ENCODE results near the gene SLC12A4.
"Not testable (repeated sequence)": the region's sequence is repeated elsewhere in the genome, so short reads cannot be mapped to it uniquely, and the experiment has no call there.

Gene SLC12A4

DNA sequence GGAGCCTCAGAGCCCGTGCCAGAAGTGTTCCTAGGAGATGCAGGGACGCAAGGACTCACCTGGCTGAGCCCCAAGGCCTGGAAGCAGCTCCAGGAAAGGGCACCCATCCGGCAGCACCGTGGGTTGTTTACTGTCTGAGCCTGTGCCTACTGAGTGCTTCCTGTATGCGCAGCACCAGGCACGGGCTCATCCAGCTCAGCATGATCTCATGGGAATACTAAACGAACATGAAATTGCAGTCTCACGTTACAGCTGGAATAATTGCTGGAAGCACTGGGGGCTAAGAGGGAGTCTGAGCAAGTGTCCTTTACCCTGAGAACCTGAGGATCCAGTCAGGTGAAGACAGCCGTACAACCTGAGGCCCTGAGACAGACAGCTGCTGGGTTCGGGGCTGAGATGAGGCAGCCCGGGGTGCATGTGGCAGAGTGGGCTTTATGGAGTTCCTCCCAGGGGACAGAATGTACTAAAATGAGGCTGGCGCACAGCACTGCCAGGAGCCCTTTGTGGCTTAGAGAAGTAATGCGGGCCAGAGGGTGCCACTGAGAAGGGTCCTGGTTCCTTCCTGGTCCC, 42.2 kb downstream of the SLC12A4 start:
- no peak for DNase-seq (ENCODE audit: low read depth)

DNA sequence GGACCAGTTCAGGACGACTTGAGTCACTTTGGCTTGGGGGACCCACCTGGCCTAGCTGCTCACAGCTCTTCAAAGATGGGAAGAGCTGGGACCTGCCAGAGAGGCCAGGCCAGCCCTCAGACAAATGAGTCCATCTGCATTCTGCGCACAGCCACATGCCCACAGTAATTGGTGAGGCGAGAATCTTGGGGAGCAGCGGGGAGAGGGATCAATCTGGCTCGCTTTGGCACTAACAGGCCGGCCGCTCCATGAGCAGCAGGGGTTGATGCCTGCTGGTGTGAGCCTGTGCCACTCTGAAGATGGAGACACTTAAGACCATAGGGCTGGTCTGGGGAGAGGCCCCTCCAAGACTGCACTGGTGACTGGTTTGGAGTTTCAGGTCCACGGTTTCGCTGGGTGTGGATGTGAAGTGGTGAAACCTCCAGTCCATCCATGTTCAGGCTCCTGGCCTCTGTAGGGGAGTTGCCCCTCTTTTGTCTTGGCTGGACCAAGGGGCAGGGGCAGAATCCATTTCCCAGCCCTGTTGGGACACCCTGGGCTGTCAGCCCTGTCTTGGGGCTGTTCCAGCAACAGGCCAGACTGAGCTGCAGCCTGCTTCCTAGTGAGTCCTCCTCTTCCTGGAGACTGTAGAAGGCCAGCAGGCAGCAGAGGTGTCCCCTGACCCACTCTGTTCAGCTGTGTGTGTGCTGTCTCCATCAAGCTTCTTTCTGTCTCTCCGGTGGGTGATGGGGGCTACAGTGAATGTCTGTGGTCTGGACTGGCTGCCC, 44.1 kb downstream of the SLC12A4 start:
- no peak for DNase-seq (ENCODE audit: low read depth)

DNA sequence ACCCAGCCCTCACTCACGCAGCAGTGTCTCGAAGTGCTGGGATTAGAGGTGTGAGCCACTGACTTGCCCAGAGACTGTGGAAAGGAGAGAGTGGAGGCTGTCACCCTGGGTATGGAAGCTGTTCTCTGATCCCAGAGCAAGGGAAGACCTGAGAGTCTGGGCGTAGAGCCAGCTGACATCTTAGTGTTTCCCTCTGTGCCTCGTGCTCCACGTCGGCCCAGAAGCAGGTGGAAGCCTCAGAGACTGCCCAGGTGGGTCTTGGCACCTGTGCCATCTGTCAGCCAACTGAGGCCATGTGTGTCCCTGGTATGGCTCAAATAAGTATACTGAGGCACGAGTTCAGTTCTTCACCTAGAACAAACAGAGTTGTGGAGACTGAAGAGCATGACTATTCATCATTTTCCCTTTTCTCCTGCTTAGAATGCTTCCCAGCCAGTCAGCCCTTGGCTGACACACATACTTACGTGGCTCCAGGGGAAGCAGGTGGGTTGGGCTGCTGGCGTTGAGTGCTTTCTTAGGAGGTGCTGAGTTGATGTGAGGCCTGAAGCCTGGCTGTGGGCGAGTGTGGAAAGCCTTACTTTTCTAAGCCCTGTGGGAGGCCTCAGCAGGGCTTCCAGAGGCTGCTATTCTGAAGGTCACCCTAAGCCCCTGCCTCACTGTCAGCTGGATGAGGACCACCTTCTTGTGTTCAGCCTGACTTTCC, 44.9 kb downstream of the SLC12A4 start:
- no peak for DNase-seq (ENCODE audit: low read depth)

DNA sequence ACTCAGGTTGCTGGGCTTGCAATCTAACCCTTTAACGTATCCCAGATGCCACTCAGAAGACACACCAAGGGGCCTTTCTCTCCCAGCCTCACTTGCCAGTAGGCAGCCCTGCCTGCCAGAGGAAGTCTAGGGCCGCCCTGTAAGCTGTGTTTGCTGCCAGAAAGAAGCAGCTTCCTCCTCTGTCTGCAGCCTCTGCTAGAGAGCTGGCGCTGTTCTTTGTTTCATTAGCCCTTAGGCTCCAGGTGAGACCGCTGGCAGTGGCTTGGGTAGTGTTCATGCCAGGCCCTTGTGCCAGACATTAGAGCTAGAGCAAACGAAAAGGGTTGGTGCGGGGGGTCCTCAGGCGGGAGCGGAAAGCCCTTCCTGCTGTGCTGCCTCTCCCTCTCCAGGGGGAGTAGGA, 45.7 kb downstream of the SLC12A4 start:
- no peak for DNase-seq (ENCODE audit: low read depth)

DNA sequence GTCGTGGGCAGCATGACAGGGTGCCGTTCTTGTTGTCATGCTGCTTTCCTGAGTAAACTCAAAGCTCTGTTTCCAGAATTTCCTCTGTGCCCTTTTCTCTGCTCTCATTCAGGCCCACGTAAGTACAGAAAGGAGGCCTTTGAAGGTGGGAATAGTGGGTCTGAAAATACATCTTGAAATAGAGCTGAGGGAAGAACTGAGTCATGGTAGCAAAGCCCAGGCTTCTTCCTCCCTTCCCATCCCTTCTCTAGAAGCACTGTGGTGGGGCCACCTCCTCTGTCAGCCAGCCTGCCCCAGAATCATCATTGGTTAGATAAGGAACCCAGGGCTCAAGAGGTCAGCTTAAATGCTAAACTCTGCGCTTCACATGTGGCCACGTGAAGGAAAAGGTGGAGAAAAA, 46.2 kb downstream of the SLC12A4 start:
- DNase-seq (ENCODE audit: low read depth) = no peak

DNA sequence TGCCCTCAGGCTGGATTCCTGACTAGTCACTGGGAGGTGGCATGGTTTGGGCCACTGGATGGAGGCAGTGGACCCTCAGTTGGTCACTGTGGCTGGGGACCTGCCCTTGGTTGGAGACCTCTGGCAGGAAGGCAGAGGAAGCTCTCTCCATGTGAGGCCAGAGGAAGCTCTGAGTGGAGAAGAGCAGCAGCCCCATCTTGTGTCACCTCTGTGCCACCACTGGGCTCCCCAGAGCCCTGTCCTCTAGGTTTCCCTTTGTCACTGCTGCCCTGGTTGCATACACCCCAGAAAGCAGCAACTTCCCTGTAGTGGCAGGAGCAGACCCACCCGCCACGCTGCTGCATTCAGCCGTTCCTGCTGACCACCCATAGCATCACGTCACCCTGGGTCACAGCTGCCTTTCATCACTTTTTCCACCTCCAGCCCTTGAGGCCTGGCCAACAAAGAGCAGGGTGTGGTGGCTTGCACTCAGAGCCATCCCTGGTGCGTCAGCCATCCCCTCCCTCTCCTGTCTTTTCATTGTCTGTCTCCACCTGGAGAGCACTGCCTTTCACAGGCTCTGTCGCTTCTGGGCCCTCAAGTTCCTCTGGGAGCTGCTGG, 48.7 kb downstream of the SLC12A4 start:
- DNase-seq (ENCODE audit: low read depth) = no peak

DNA sequence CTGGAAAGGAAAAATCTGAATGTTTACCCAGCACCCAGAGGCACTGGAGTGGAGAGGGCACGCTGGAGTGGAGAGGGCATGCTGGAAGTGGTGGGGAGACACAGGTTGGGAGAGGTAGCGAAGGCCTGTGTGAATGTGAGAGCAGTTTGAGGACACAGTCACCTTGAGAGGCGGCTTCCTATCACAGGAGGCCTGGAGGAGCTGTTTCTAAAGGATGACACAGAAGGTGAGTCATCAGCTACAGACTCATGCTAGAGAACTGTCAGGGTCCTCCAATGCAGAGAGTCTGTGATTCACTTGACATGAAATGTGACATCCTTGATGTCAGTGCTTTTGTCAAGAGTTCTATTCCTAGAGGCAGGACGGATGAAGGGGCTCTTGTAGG, 50.6 kb downstream of the SLC12A4 start:
- DNase-seq (ENCODE audit: low read depth) = no peak

DNA sequence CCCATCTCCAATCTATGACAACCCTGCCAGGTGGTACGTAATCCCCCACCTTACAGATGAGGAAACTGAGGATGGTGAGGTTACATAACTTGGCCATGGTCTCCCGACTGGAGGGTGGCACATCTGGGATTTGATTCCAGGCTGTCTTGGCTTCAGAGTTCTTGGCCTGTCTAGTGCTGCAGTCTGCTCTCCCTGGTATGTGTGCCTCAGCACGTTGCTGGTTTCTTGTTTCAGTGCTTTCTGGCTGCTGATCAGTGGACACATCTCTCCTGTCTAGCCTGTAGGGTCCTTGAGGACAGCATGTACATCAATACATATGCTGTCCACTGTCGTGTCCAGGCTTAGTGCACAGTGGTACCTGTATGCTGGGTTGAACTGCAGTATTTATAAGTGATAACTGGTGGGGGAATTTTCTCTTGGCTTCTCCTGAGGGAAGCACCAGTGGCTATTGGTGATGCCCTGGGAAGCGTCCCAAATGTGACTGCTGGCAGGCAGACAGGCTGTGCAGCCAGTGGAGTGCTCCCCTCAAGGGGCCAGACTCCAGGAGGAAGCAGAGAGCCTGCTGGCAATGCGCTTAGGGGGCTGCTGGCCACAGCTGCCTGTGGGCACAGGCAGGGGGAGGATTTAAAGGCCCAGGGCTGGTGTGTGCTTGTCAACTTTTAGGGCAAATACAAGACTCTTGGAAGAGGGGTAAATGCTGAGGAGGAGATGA, 51.1 kb downstream of the SLC12A4 start:
- DNase-seq (ENCODE audit: low read depth) = no peak

DNA sequence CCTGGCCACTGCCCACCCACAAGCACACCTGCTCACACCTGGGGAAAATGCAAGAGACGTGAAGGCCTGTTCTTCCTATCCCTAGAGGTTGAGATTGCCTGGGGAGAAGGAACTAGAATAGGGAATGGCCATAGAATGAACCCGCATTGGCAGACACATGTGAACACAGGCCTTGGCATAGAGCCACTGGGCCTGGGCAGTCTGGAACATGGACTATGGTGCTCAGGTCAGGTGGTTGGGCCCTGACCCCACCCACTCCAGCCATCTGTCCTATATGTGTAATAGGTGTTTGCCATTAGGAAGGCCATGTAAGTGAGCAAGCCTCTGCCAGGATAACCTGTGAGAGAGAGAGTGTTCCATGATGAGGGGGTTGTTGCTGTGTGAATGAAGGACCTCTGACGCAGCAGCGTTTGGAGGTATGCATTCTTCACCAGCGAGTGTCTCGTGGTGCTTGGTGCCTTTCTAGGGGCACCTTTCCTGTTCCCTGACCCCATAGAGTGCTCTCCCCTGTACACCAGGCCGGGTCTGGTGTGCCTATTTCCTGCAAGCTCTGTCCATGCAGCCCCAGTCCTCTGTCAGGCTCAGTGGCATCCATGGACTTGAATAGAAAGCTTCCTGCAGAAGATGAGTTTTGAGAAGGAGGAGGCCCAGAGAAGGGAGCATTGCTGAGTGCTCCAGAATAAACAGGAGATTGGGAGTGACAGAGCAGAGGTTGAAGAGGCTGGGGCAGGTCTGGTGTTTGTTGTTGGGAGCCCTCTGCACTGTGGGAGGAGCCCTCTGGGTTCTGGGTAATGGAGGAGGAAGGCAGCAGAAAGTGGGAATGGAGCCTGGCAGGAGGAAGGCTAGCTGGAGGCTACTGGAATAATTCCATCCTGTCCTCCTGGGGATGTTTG, 52.4 kb downstream of the SLC12A4 start:
- DNase-seq (ENCODE audit: low read depth) = no peak

DNA sequence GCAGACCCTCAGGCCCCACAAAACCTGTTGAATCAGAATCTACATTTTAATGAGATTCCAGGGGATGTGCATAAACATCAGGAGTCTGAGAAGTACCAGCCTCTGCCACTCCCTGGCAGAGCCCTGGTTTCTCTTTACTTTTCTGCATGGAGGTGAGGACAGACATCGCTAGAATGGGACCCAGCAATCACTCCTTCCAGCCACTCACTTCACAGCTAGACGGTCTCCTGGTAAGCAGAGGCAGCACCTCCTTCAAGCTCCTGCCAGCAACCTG, 53.0 kb downstream of the SLC12A4 start:
- DNase-seq (ENCODE audit: low read depth) = not testable (repeated sequence)

DNA sequence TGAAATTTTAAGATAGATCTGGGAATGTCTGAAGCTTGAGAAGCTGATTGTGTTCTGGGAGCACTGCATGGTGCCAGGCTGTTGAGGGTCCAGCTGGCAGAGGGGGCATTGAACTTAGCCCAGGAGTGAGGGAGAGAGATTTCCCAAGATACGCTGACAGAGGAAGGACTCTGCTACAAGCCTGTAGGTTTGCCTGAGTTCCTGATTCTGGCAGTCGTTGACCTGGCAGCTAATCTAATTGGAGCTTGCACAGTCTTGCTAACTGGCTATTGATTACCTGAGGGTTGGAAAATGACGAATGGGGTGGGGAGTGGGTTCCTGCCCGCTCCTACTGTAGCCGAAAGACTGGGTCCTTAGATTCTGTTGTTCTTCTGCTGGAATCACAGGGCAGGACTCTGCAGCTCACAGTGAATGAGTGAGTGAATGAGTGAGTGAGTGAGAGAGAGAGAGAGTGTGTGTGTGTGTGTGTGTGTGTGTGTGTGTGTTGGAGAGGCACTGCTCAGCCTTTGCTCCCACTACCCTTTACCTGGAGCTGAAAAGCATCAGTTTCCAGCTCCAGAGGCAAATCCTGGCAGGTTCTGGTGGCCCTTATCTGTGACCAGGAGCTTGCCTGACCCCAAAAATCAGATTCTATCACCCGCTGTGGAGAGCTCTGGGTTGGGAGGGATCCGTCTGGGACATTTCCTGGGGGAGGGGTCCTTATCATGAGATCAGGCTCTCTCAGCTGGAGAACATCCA, 53.5 kb downstream of the SLC12A4 start:
- DNase-seq (ENCODE audit: low read depth) = no peak

DNA sequence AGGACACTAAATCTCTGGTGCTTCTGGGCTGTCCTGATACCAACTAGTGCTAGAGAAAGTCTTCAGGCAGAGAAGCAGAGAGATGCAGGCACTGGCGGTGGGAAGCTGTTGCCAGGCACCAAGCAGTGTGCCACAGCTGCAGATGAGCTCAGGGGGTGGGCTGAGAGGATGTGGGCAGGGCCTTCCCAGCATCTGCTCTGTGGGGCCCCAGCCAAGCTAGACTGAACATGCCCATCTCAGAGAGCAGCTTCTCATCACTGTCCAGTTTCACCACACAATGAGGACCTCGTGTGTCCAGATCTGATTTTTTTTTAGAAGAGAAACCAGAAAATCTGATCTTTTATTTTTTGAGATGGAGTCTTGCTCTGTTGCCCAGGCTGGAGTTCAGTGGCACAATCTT, 58.3 kb downstream of the SLC12A4 start:
- no peak for DNase-seq (ENCODE audit: low read depth)

DNA sequence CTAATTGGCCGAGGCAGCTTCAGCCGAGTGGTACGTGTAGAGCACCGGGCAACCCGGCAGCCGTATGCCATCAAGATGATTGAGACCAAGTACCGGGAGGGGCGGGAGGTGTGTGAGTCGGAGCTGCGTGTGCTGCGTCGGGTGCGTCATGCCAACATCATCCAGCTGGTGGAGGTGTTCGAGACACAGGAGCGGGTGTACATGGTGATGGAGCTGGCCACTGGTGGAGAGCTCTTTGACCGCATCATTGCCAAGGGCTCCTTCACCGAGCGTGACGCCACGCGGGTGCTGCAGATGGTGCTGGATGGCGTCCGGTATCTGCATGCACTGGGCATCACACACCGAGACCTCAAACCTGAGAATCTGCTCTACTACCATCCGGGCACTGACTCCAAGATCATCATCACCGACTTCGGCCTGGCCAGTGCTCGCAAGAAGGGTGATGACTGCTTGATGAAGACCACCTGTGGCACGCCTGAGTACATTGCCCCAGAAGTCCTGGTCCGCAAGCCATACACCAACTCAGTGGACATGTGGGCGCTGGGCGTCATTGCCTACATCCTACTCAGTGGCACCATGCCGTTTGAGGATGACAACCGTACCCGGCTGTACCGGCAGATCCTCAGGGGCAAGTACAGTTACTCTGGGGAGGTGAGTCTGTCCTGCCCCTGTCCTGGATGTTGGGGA, 59.2 kb downstream of the SLC12A4 start:
- DNase-seq (ENCODE audit: low read depth) = no peak

DNA sequence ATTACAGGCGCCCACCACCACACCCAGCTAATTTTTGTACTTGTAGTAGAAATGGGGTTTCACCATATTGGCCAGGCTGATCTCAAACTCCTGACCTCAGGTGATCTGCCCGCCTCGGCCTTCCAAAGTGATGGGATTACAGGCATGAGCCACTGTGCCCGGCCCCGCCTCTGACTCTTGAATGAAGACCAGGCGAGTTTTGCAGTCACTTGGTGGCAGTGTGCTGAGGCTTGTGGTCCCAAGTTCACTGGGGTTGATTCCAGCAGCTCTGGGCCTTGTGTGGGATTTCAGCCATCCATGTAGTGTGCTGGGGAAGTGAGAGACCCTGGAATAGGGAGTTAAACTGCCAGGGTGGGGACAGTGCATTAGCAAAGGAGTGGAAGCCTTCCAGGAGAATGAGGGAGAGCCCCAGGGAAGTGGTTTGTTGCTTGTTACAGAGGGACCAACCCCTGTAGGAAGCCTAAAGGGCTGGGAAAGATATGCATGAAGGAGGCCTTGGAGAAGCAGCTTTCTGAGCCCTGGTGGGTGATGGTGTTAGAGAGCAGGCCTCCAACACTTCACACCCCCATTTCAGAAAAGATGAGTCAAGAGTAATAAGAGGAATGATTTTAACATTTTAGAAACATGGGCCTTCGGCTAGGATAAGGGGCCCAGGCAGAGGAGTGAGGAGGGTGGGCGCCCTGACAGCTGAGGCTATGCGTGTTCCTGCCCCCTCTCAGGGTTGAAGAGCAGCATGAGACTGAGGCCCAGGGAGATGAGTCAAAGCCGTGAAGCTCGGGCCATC, 60.8 kb downstream of the SLC12A4 start:
- no peak for DNase-seq (ENCODE audit: low read depth)

DNA sequence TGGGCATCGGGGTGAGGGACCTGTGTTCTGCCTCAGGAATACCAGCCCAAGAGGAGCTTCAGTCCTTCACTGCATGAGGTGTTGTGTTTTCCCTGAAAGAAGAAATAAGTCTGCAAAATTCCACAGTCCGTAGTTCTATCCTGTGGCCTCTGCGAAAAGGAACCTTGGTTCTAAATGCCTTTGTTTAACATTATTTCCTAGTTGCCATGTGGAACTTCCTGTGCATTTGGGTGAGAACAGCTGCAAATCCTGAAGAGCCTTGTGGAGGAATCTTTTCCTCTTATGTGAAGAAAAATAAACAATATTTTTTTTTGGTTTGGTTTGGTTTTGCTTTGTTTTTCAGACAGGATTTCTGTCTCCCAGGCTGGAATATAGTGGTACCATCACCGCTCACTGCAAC, 65.6 kb downstream of the SLC12A4 start:
- DNase-seq (ENCODE audit: low read depth) = no peak

DNA sequence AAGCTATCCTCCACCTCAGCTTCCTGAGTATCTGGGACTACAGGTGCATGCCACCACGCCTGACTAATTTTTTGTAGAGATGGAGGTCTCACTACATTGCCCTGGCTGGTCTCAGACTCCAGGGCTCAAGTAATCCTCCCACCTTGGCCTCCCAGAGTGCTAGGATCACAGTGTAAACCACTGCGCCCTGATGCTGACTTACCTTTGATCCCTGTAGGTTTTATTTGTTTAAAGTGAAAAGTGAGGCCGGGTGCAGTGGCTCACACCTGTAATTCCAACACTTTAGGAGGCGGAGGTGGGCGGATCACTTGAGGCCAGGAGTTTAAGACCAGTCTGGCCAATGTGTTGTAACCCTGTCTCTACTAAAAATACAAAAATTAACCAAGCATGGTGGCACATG, 66.7 kb downstream of the SLC12A4 start:
- no peak for DNase-seq (ENCODE audit: low read depth)

DNA sequence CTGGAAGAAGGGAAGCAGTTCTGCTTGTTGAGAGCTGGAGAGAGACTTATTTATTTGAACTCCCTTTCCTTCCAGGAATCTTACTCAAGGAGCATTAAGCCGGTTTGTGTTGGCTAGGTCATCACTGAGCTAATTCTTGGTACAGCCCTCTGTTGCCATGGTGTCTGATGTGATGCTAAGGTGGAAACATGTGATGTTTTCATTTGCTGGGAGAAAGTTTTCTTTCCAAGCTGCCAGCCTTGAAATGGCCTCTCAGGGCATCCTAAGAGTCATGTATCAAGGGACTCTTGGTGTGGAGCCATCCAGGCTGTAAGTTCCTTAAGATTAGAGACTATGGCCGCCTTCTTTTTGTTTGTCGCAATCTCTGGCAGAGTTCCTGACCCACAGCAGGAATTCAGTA, 71.2 kb downstream of the SLC12A4 start:
- DNase-seq (ENCODE audit: low read depth) = no peak

DNA sequence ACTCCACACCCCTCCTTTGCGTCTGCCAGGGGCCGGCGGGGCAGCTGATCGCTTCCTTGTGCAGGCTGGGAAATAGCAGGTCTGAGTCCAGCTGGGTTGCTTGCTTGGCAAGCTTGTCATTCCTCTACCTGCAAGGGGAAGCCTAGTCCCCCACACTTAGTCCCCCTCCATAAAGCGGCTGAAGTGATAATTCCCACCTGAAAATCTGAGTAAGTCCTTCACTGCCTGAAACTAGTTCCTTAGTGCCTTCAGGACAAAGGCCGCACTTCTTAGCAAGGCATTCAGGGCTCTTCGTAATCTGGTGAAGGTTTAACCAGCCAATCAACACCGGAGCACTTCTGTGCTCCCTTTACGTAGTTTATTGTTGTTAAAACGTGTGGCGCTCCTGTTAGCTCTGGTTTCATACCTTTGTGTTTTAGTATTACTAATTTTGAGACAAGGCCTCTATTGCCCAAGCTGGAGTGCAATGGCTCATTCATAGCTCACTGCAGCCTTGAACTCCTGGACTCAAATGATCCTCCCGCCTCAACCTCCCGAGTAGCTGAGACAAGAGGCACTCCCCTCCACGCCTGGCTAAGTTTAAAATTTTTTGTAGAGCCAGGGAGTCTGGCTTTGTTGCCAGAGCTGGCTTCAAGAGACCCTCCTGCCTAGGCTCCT, 74.6 kb downstream of the SLC12A4 start:
- no peak for DNase-seq (ENCODE audit: low read depth)
